IPS DF 6.9 (cell line): ENCODE data around the gene F10.
A peak's percentile ranks its signal among the peaks of the same experiment; 100 is the strongest.
"Not testable (repeated sequence)": the region's sequence is repeated elsewhere in the genome, so short reads cannot be mapped to it uniquely, and the experiment has no call there.

Experiments used
- DNase-seq: peaks from one replicate; pipeline ENCODE4 v3.0.0-alpha.2; 2013; ENCODE audit warnings: low read depth, low spot score
- H3K27ac ChIP-seq: one replicate; pipeline ENCODE4 v1.5.1; 2013; ENCODE audit warnings: low read length, control low read depth
- H3K27me3 ChIP-seq: 2 replicates; pipeline ENCODE4 v1.6.1; 2013; ENCODE audit warnings: mild to moderate bottlenecking, low read length; ENCODE audit not compliant: control insufficient read depth, insufficient read depth
- H3K36me3 ChIP-seq: 2 replicates; pipeline ENCODE4 v1.6.1; 2013; ENCODE audit warnings: low read length; ENCODE audit not compliant: control insufficient read depth, insufficient read depth
- H3K4me1 ChIP-seq: 2 replicates; pipeline ENCODE4 v1.6.1; 2013; ENCODE audit warnings: low read length; ENCODE audit not compliant: control insufficient read depth, insufficient read depth
- H3K4me3 ChIP-seq: 2 replicates; pipeline ENCODE4 v1.5.1; 2013; ENCODE audit warnings: mild to moderate bottlenecking, low read length
- H3K9me3 ChIP-seq: 2 replicates; pipeline ENCODE4 v1.6.1; 2013; ENCODE audit warnings: low read length, inconsistent platforms; ENCODE audit not compliant: control insufficient read depth, insufficient read depth
- WGBS: extraction: QIAGEN DNeasy Blood & Tissue Kit; methylation state at CpG from one replicate; pipeline ENCODE4 v1.1.7; 2013; ENCODE audit warnings: mixed read lengths, missing lambda C conversion rate; ENCODE audit not compliant: insufficient read length, insufficient coverage; 5-methylcytosine and 5-hydroxymethylcytosine counted together

The F10 gene

GRCh38 chr13:113103646-113104045 is 19.0 kb upstream of the F10 start:
- no CpG with 5 or more reads among the region's 9 CpGs for WGBS
- Histone ChIP-seq H3K4me3 (no peak overlapping the region), H3K9me3 (no peaks in the 10 kb centered on the region), H3K27me3 (no peaks in the 10 kb centered on the region), H3K4me1 (peaks cover 7% of the 10 kb centered on the region), H3K27ac (no peak overlapping the region), H3K36me3 (no peaks in the 10 kb centered on the region)
- no peak for DNase-seq

- Histone ChIP-seq H3K27ac (no peak within 1 kb of the TSS), H3K4me1 (peaks cover 10% of the 10 kb centered on the region), H3K36me3 (no peaks in the 10 kb centered on the region; the same call in 1 of the 2 replicates), H3K9me3 (no peaks in the 10 kb centered on the region), H3K4me3 (no peak within 1 kb of the TSS), H3K27me3 (peaks cover 12% of the 10 kb centered on the region; the same call in 1 of the 2 replicates)
- no peak for DNase-seq
- WGBS: no CpG with 5 or more reads among the region's 17 CpGs
Observed at GRCh38 chr13:113105032-113105920, 17.3 kb upstream of the F10 start, which contains the start of gene F7. Gene F7 (plus strand): TSS chr13:113105791. CDS start chr13:113105842, 51 bp downstream.

- H3K9me3 ChIP-seq: no peaks in the 10 kb centered on the region
- no peaks in the 10 kb centered on the region; the same call in 1 of the 2 replicates for H3K36me3 ChIP-seq
- no peak overlapping the region for H3K27ac ChIP-seq
- H3K4me1 ChIP-seq: peaks cover 12% of the 10 kb centered on the region
- peaks cover 20% of the 10 kb centered on the region; the same call in 1 of the 2 replicates for H3K27me3 ChIP-seq
- WGBS: 100% methylated on average over 3 of the region's 16 CpGs
- DNase-seq: no peak
- no peak overlapping the region for H3K4me3 ChIP-seq
Observed at GRCh38 chr13:113105921-113106452, 16.6 kb upstream of the F10 start.

GRCh38 chr13:113106711-113107351 is 15.8 kb upstream of the F10 start:
- no peak for DNase-seq
- H3K27me3 ChIP-seq: peaks cover 23% of the 10 kb centered on the region; the same call in 1 of the 2 replicates
- H3K9me3 ChIP-seq: no peaks in the 10 kb centered on the region
- peaks cover 12% of the 10 kb centered on the region for H3K4me1 ChIP-seq
- H3K4me3 ChIP-seq: no peak overlapping the region
- H3K36me3 ChIP-seq: no peaks in the 10 kb centered on the region; the same call in 1 of the 2 replicates
- no CpG with 5 or more reads among the region's 25 CpGs for WGBS
- no peak overlapping the region for H3K27ac ChIP-seq

- WGBS: no CpG with 5 or more reads among the region's 27 CpGs
- not testable (repeated sequence) for H3K4me3 ChIP-seq, DNase-seq, H3K27ac ChIP-seq, H3K36me3 ChIP-seq, H3K9me3 ChIP-seq
- H3K4me1 ChIP-seq: peaks cover 12% of the 10 kb centered on the region
- H3K27me3 ChIP-seq: peaks cover 26% of the 10 kb centered on the region; the same call in 1 of the 2 replicates
Observed at GRCh38 chr13:113108521-113108920, 14.1 kb upstream of the F10 start.

GRCh38 chr13:113109151-113110047 is 13.2 kb upstream of the F10 start:
- Histone ChIP-seq H3K4me3 (peak overlapping the region; percentile 33; the same call in 1 of the 2 replicates), H3K27ac (no peak overlapping the region), H3K9me3 (no peaks in the 10 kb centered on the region), H3K27me3 (peaks cover 26% of the 10 kb centered on the region; the same call in 1 of the 2 replicates), H3K36me3 (no peaks in the 10 kb centered on the region; the same call in 1 of the 2 replicates), H3K4me1 (peaks cover 12% of the 10 kb centered on the region)
- DNase-seq: no peak
- WGBS: no CpG with 5 or more reads among the region's 73 CpGs

- H3K36me3 ChIP-seq: peaks cover 3% of the 10 kb centered on the region; the same call in 1 of the 2 replicates
- no peak for DNase-seq
- H3K4me3 ChIP-seq: peak overlapping the region; percentile 33; the same call in 1 of the 2 replicates
- H3K27me3 ChIP-seq: peaks cover 26% of the 10 kb centered on the region; the same call in 1 of the 2 replicates
- peaks cover 12% of the 10 kb centered on the region for H3K4me1 ChIP-seq
- no peaks in the 10 kb centered on the region for H3K9me3 ChIP-seq
- H3K27ac ChIP-seq: no peak overlapping the region
- no CpG with 5 or more reads among the region's 99 CpGs for WGBS
Observed at GRCh38 chr13:113110048-113110851, 12.3 kb upstream of the F10 start.

- no peak overlapping the region for H3K27ac ChIP-seq
- peak overlapping the region; percentile 33; the same call in 1 of the 2 replicates for H3K4me3 ChIP-seq
Observed at GRCh38 chr13:113110852-113111315, 11.7 kb upstream of the F10 start.

GRCh38 chr13:113111821-113112220 is 10.8 kb upstream of the F10 start:
- not testable (repeated sequence) for H3K4me1 ChIP-seq, DNase-seq, H3K4me3 ChIP-seq, H3K9me3 ChIP-seq, H3K27ac ChIP-seq, H3K36me3 ChIP-seq
- H3K27me3 ChIP-seq: peaks cover 26% of the 10 kb centered on the region; the same call in 1 of the 2 replicates
- no CpG with 5 or more reads among the region's 5 CpGs for WGBS

More at GRCh38 chr13:113110852-113111315, 11.7 kb upstream of the F10 start:
- Histone ChIP-seq H3K27me3 (peaks cover 26% of the 10 kb centered on the region; the same call in 1 of the 2 replicates), H3K4me1 (peaks cover 9% of the 10 kb centered on the region), H3K36me3 (peaks cover 3% of the 10 kb centered on the region; the same call in 1 of the 2 replicates), H3K9me3 (no peaks in the 10 kb centered on the region)
- no peak for DNase-seq
- no CpG with 5 or more reads among the region's 49 CpGs for WGBS
